ENCODE measurements around the gene CHD2.

- TF ChIP-seq AR (CRISPR knock-in tag; IDR thresholded peaks at IDR 0.05) (no peak), CTCF (IDR thresholded peaks at IDR 0.05) (no peak), NFE2L1 (CRISPR knock-in tag; IDR thresholded peaks at IDR 0.05) (no peak)
These were observed 16.8 kb upstream of the CHD2 start for GRCh38 chr15:92883163-92883875.

Data from WTC11 (cell line).